ENCODE data around the gene CYTH3. TPM values are rescaled to one million over a fixed set of nuclear protein-coding genes. Genes with fewer than 3 reads are reported as not detected.

CYTH3 gene
- total and polyA plus RNA-seq, 2 of the 4 experiments (the other 2 are of a cell fraction) = 14.2 to 34.8 TPM

- TF ChIP-seq ELK1 (IDR thresholded peaks at IDR 0.05; ENCODE audit: borderline replicate concordance, low read depth, low read length) (no peak), CTCF (conservative IDR thresholded peaks at IDR 0.05; ENCODE audit: low read depth, low read length) (no peak), MXI1 (IDR thresholded peaks at IDR 0.05; ENCODE audit: borderline replicate concordance, low read depth, low read length) (no peak)
These were observed 118.5 kb downstream of the CYTH3 start (continued) for GRCh38 chr7:6153646-6154541.
